ENCODE measurements around the gene KIF25.
A peak's percentile ranks its signal among the peaks of the same experiment; 100 is the strongest.
"Not testable (repeated sequence)": the region's sequence is repeated elsewhere in the genome, so short reads cannot be mapped to it uniquely, and the experiment has no call there.

KIF25 gene

DNA sequence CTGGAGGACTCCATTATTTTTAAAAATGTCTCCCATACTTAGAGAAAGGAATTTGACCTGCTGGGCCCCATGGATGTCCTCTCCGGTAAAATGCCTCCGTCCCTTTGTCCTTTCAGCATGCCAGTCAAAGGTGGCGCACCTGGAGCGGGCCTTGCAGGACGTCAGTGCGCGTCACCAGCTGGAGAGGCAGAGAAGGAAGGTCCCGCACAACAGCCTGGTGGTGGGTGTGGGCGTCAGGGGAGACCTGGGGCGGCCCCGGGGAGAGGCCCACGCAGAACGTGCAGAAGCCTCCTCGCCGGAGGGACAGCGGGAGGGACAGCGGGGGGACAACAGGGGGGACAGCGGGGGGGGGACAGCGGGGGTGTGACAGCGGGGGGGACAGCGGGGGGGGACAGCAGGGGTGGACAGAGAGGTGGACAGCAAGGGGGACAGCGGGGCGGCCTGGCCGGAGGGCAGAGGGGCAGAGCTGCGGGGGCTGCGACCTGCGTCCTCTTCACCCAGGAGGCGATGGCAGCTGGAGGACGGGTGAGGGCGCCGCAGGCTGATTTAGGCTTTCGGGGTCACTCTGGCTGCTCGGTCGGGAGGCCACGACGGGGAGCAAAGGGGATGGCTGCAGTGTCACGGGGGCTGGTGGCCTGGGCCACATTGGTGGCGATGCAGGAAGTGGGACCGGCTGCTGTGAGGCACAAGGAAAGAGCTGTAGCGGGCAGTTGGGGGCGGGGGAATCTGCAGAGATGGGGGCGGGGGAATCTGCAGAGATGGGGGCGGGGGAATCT, 859 bp upstream of the KIF25 start:
- no peak for DNase-seq

DNA sequence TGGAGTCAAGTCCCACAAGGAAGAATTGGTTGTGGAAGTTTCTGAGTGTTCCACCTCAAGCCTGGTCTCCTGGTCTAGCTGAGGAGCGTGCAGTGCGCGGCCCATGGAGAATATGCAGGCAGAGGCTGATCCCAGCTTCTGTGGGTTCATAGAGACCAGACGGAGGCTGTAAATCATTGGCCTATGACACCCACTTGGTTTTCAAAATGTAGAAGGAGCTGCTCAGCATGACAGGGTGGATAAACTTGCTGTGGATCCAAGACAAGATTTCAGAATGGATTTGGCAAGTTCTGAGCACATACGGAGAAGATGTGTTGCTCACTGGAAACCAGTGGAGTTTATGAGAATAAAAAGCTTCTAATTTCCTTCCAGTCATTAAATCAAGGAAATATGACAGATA, 744 bp downstream of the KIF25 start:
- DNase-seq, result no peak

DNA sequence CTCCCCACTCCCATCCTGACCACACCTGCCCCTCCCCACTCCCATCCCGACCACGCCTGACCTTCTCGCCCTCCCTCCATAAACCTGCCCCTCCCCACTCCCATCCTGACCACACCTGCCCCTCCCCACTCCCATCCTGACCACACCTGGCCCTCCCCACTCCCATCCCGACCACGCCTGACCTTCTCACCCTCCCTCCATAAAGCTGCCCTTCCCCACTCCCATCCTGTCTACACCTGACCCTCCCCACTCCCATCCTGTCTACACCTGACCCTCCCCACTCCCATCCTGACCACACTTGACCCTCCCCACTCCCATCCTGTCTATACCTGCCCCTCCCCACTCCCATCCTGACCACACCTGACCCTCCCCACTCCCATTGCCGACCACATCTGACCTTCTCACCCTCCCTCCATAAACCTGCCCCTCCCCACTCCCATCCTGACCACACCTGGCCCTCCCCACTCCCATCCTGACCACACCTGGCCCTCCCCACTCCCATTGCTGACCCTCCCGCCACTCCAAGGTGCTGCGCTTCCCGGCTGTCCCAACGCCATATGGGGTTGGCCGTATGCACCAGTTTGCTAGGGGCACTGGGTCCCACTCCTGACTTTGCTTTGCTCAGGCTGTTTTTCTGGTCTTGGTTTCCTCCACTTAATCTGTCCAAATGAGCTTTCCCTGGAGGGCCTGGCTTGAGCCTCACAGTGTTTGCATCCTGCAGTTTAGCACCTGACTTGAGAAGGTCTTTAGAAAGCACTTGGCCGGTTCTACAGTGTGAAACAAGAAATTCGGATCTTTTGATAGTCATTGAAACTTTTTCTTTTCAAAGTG, 2.9 kb downstream of the KIF25 start:
- DNase-seq, result no peak

DNA sequence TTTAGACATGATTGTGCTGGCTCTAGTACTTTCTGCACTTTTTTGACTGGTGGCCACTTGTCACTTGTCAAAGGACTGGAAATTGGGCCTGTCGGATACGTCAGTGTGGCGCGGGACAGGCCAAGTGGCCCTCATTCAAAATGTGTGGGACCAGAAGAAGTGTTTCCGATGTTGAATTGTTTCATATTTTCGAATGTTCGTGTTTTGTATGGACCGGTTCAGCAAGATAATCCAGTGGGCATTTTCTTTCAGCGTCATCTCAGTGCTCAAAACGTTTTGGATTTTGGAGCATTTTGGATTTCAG, 3.5 kb downstream of the KIF25 start:
- no peak for DNase-seq

DNA sequence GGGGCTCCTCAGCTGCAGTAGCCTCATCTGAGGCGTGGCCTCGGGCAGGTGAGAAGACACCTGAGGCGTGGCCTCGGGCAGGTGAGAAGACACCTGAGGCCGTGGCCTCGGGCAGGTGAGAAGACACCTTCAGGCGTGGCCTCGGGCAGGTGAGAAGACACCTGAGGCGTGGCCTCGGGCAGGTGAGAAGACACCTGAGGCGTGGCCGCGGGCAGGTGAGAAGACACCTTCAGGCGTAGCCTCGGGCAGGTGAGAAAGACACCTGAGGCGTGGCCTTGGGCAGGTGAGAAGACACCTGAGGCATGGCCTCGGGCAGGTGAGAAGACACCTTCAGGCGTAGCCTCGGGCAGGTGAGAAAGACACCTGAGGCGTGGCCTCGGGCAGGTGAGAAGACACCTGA, 4.0 kb downstream of the KIF25 start:
- DNase-seq, result not testable (repeated sequence)

DNA sequence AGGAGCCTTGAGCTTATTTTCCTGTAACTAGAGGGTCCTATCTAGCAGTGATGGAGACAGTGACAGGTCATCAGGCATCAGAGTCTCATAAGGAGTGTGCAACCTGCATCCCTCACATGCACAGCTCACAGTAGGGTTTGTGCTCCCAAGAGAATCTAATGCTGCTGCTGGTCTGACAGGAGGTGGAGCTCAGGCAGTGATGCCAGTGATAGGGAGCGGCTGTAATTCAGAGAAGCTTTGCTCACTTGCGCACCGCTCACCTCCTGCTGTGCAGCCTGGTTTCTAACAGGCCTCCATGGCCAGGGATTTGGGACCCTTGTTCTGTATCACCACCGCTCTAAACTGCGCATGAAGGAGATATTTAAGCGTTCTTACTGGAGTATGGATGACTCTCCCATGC, 5.3 kb downstream of the KIF25 start:
- no peak for DNase-seq

DNA sequence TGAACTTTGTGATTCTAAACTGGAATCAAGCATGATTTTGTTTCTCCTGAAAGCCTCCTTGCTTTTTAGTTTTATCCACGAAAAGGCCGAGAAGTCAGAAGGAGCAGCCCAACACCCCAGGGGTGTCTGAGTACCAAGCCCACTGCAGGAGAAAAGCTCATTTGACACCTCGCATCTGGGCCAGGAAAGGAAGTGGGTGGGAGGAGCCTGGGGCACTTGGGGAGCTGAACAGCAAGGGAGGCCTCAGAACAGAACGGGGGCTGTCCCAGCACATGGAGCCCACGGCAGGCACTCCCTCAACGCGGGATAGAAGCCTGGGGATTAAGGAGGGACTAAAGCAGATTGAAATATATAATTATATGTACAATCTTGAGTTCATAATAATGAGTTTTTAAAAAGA, 6.6 kb downstream of the KIF25 start:
- no peak for DNase-seq

DNA sequence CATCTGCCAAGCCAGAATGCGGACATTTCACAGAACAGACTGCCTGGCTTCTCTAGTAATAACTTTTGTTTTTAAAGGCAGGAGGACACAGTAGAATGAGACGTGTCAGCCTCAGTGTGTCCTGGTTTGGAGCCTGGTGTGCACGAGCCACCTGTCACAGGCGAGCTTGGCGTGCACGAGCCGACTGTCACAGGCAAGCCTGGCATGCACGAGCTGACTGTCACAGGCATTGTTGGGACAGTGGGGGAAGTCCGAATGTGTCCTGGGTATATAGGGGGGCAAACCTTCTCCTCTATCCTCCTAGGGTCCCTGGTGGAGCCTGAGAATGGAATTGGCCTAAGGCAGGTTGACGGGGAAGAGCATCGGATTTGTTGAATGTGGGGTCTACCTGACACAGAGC, 7.5 kb downstream of the KIF25 start:
- DNase-seq, result no peak

DNA sequence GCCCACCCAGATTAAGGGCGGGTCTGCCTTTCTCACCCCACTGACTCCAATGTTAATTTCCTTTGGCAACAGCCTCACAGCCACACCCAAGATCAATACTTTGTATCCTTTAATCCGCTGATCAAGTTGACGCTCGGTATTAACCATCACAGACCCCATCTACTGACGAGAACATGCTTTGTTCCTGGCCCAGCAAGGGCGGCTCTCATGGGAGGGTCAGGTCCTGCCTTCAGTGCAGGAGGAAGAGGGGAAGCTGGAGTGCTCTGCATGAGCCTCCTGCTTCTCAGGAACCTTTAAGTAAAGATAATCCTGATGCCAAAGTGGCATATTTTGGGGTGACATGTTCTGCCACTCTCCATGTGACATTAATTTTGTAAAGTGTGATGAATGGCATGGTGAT, 8.3 kb downstream of the KIF25 start:
- DNase-seq, result no peak

DNA sequence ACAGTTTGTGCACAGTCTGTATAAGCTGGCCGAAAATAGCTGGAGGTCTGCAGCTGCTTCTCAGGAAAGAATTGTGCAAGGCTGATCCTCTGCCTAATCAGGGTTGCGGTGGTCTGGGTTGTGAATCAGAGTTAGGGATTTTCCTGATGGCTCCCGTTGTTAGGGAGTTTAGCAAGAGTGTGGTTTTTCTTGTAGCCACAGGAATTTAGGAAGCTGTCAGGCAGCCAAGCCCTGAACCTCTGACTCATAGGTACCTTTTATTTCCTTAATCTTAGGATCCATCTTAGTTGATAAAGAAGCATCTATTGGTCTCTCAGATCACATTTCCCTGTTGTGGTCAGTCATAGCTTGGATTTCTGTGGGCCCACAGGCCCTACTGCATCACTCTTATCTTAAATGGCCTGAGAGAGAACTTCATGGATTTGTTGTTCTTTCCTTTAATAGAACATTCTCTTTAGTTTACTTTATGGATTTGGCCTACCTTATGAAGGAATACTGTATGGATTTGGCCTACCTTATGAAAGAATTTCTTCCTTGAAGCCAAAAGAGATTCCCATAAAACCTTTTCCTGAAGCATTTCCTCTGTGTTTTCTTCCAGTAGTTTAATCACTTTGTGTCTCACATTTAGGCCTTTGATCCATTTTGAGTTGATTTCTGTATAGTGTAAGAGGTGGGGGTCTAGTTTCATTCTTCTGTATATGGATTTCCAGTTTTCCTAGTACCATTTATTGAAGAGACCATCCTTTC, 10.3 kb downstream of the KIF25 start:
- DNase-seq, result peak; percentile 79 to 97

DNA sequence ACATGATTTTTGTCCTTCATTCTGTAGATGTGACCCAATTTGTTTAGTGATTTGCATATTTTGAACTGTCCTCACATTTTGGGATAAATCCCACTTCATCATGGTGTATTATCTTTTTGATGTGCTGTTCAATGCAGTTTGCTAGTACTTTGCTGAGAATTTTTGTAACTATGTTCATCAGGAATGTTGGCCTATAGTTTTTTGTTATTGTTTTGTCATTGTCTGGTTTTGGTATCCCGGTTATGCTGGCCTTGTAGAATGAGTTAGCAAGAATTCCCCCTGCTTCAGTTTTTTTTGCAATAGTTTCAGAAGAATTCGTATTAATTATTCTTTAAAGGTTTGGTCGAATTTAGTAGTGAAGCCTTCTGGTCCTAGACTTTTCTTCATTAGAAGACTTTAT, 11.9 kb downstream of the KIF25 start:
- DNase-seq, result no peak

DNA sequence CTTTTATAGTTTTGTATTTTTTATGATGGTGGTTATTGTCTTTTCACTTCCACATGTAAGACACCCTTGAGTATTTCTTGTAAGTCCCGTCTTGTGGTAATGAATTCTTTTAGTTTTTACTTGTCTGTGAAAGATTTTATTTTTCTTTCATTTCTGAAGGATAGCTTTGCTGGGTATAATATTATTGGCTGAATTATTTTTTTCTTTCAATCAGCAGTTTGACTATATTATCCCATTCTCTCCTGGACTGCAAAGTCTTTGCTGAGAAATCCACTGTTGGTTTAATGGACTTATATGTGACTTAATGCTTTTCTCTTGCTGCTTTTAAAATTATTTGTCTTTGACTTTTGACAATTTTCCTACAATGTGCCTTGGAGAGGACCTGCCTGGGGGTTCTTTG, 13.8 kb downstream of the KIF25 start:
- no peak for DNase-seq

DNA sequence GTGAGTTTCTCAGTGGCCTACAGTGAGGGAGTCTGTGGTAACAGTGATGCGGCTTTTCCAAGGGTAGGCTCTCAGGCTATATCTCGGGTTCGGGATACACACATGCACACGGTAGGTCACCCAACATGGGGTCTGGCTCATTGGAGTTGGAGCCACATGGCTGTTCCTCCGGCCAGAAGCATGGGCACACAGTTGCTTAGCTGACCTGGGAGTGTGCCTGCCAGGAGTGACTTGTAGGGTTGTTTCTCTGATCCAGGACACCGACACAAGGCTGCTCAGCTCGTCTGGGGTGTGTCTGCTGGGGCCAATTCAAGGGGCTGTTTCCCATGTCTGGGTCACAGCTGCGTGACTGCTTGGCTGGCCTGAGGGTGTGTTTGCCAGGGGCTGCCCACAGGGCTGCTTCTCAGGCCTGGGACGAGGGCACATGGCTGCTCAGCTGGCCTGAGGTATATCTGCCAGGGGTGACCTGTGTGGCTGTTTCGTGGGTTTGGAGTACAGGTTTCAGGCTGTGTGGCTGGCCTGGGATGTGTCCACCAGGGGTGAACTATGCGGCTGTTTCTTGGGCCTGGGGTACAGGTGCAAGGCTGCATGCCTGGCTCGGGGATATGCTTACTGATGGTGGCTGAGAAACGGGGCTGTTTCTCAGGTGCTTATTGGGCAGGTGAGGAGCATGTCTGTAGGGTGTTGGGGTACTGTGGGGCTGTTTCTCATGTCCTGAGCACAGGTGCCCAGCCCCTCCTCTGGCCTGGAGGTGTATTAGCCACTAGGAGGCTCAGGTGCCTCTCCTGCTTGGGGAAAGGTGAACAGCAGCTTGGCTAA, 15.2 kb downstream of the KIF25 start:
- DNase-seq, result no peak

DNA sequence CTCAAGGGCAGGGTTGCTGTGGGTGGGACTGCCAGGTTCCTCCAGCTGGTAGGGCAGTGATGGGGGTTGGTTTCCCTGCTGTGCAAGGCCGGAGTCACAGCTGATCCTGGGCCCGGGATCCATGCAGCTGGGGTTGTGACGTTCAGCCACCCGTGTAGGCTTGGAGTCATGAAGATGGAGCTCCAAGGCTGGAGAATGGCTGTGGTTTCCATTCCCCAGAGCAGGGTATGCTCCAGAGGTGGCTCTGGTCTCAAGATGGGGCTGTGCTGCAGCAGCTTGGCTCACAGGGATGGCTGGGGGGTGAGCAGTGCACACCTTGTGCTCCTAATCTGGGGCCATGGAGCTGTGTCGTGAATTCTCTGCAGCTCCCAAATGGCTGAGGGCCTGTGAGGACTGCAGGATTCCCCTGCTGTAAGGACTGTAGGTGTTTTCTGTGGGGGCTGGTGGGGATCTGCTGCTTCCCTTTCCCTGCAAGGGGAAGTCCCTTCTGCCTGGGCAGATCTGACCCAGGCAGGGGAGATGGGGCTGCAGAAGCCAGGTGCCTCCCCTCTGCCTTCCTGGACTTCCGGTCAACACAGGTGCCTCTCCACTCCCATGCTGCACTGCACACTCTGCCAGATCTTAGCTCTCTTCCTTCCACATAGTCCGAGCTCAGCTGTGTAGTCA, 15.9 kb downstream of the KIF25 start:
- DNase-seq, result no peak

DNA sequence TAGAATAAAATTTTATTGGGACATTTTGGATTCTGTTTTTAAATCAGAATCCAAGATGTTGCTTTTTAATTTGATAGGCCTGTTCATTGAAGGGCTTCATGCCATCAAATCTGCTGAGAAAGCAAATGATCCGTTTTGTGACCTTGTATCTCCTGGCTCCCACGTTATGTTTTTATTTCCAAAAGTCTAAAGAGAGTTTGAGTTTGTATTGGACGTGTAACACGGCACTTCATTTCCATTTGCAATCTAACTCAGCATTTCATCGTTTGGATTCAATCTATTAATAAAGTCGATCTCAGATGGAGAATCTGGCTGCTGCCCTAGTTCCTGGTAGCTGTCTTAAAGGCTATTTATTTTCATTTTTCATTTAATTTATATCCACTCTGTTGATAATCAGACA, 17.0 kb downstream of the KIF25 start:
- DNase-seq, result no peak

DNA sequence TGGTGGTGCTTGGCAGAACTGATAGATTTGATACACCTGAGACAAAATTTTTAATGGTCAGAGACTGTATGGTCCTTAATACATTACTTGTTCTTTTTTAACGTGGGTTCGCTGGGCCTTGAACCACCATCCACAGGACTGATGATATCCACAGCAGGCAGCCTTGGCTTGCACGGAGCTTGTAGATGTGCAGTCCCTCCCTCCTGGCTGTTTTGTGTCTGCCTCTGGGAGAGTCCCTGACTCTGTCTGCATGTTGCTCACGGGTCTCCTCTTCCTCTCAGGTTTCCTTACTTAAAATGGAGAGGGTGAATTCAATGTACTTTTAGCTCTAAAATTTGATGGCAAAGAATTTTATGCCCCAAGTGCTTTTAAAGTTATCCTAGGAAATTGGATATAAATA, 17.5 kb downstream of the KIF25 start:
- DNase-seq, result no peak

DNA sequence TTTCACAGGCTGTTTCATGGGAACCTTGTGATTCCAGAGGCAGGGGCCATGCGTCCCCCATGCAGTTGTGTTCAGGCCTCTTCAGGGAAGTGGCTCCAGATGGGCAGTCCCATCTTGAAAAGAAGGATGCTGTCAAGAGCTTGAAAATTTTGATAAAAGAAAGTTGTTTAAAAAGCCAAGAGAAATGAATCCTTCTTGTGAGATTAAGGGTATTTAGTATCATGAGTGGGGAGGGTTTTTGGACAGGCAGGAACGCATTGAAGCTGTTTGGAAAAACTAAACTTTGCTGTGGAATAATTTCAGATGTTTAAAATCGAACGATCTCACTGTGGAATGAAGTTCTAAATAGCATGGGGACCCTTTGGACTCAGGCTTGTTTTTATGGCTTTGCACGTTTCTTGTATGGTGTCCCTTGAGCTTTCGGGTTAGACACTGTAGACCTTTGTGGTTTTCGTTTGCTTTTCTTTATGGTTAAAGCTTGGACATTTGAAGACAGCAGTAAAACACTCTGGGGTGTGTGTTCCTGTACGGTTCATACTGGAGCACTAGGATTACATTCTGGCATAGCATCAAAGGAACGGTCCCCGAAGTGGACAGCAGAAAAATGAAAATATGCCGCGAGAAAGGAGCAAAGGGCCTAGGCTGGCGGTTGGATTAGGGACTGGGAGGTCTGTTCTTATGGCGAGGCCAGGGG, 18.2 kb downstream of the KIF25 start:
- DNase-seq, result no peak

DNA sequence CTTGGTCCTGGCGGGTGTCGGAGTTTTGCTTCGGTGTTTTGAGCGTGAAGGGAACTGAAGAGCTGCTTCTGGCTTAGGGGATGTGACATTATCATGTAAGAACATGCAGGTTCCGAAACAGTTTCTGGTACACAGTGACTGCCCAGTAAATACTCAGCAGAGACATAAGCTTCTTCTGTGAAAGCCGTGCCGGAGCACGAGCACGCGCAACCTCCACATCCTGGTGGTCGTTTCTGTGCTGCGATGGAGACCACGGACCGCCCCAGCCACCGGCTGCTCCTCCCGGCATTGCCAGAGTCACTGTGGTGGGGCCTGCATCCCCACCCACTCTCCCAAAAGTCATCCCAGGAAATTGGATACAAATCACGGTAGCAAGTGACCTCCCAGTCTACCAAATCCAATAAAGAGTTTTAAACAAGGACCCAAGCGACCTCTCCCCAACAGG, 18.7 kb downstream of the KIF25 start:
- DNase-seq, result no peak

DNA sequence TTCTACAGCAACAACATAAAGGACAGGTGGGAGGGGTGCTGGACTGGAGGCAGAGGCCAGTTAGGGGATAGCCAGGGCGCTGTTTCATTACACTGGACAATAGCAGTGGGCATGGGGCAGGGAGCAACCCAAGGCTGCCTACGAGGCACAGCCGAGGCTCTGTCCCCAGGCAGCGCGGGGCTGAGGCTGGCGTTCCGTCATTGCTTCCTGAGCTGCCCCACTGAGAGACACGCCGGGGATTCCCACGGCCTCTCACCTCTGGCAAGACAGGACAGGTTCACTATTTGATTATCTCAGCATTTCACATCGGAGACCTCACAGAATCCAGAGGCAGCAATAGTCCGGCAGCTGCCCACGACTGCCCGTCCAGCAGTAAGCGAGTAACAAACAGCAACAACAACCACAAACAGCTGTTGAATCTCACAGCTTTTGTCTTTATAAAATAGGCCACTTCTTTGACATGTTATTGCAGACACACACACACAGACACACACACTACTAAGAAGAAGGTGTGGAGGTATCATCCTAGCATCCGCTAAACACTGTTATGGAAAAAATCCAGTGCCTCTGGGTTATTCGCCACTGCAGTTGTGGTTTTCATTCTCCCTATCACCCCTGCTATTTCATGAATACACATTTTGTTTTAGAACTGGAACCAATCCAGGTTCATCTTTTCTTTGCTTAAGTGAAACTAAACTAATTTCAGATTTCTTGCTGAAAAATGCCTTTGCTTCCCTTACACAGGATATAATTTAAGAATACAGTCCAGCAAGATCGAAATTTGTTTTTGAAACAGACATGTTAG, 19.5 kb downstream of the KIF25 start:
- no peak for DNase-seq

DNA sequence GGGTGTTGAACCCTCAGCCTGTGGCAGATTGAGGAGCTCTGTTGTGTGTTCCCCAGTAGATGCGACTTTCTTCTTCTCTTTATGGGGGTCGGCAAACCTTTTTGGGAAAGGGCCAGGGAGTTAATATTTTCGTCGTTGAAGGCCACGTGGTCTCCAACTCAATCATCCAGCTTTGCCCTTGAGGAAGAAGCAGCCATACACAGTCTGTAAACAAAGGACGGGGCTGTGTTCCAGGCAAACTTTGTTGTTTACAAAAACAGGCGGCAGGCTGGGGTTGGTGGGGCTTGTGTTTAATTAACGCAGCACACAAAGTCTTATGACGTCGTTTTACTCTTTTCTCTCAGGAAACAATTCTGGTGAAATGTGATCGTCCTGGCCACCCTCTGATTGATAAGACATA, 20.2 kb downstream of the KIF25 start:
- DNase-seq, result no peak

DNA sequence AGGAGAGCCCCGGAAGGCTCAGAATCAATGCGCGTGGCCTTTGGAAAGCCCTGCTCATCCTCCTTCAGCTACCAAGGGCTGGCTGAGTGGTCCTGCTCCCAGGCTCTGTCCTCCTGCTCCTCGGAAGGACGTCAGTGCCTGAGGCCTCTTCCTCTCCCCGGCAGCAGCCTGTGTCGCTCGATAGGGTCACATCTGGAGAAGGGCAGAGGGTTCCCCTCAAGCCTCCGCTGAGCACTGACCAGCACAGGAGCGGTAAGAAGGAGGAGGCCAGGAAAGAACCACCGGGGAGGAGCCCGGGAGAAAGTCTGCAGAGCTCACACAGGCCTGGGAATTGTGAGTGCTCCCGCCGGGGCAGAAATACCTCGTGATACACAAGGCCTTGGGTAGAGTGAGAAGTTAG, 21.2 kb downstream of the KIF25 start:
- no peak for DNase-seq

Data from SW 1271 (cell line).